Stimulated activated naive CD8-positive, alpha-beta T cell treated with anti-CD3 and anti-CD28 coated beads, Interleukin-15, amount 100 ng/mL, for 72 hours (primary cell): ENCODE measurements around the gene ARHGEF11.
A peak's percentile ranks its signal among the peaks of the same experiment; 100 is the strongest.

Experiments
- ATAC-seq: fragments of 150-1000 bp; cut with Tn5 transposase; 2 replicates; pipeline ENCODE4 v1.10.0; 2021; ENCODE audit warnings: mild to moderate bottlenecking, moderate library complexity
- DNase-seq, 2 donors: peaks; one replicate each; pipeline ENCODE4 v3.0.0; 2021 to 2022
- H3K27ac Mint-ChIP-seq, 2 donors: one replicate each; pipeline ENCODE4 v1.8.0; 2022; ENCODE audit warnings: mild to moderate bottlenecking in 2 of 2, mixed read lengths in 2 of 2, moderate library complexity in 2 of 2
- H3K27me3 Mint-ChIP-seq: one replicate; pipeline ENCODE4 v1.8.0; 2022; ENCODE audit warnings: mixed read lengths
- H3K4me1 Mint-ChIP-seq: one replicate; pipeline ENCODE4 v1.8.0; 2022; ENCODE audit warnings: mild to moderate bottlenecking, mixed read lengths
- H3K4me3 Mint-ChIP-seq, 2 donors: one replicate each; pipeline ENCODE4 v1.8.0; 2022; ENCODE audit warnings: mild to moderate bottlenecking in 2 of 2, mixed read lengths in 2 of 2, moderate library complexity in 1 of 2
- H3K9me3 Mint-ChIP-seq, 2 donors: one replicate each; pipeline ENCODE4 v1.8.0; 2022; ENCODE audit warnings: mixed read lengths in 2 of 2

The ARHGEF11 gene

GRCh38 chr1:156998840-156999500, 46.6 kb downstream of the ARHGEF11 start:
- ATAC-seq = no peak
- no peak overlapping the region for H3K27ac Mint-ChIP-seq
- no peak for DNase-seq
- H3K27me3 Mint-ChIP-seq = peaks cover 31% of the 10 kb centered on the region
- no peak overlapping the region for H3K4me3 Mint-ChIP-seq
- H3K9me3 Mint-ChIP-seq = no peaks in the 10 kb centered on the region
- H3K4me1 Mint-ChIP-seq = no peaks in the 10 kb centered on the region

DNA sequence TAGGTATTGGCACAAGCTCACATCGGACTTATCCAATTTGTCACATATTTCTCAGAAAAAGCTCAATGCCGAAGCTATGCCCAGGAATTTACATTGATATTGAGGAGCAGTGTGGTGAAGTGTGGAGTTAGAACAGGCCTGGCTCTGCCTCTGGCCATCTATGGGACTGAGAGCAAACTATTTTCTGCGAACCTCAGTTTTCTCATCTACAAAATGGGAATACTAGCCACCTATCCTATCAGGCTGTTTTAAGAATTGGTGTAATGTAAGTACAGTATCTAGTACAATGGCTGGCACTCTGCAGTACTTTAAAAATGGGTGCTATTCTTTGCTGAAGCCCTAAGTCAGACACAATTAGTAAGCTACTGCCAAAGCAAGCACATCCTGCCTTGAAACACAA, 47.2 kb downstream of the ARHGEF11 start:
- Mint-ChIP-seq H3K4me3 (no peak overlapping the region), H3K27ac (no peak overlapping the region), H3K9me3 (no peaks in the 10 kb centered on the region), H3K27me3 (peaks cover 32% of the 10 kb centered on the region), H3K4me1 (no peaks in the 10 kb centered on the region)
- DNase-seq (no peak), ATAC-seq (no peak)

GRCh38 chr1:156995412-156995811, 50.1 kb downstream of the ARHGEF11 start:
- Mint-ChIP-seq H3K4me1 (no peaks in the 10 kb centered on the region), H3K27ac (no peak overlapping the region), H3K4me3 (no peak overlapping the region), H3K9me3 (no peaks in the 10 kb centered on the region), H3K27me3 (peaks cover 24% of the 10 kb centered on the region)
- no peak for DNase-seq
- no peak for ATAC-seq

DNA sequence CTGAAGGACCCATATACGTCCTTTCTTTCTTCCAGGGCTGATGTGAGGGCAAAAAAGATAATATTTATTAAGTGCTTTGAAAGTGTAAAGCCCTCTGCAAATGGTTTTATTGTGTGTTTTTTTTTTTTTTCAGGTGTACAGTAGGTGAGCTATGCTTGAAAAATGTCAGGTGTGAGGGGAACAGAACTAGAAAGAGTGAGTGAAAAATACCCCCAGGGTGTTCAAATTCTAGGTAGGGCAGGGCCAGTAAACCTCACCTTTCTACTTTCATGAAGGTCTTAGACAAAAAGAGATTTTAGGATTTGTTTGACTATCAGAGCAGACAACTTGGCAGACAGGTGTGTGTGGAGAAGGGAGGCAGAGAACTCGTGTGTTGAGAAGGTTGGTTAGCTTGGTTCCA, 51.3 kb downstream of the ARHGEF11 start:
- Mint-ChIP-seq H3K27me3 (peaks cover 33% of the 10 kb centered on the region), H3K4me1 (no peaks in the 10 kb centered on the region), H3K27ac (no peak overlapping the region), H3K4me3 (no peak overlapping the region), H3K9me3 (no peaks in the 10 kb centered on the region)
- no peak for ATAC-seq
- no peak for DNase-seq

- no peak overlapping the region for H3K4me3 Mint-ChIP-seq
- ATAC-seq = no peak
- no peak for DNase-seq
- no peak overlapping the region for H3K27ac Mint-ChIP-seq
- H3K27me3 Mint-ChIP-seq = peaks cover 36% of the 10 kb centered on the region
- no peaks in the 10 kb centered on the region for H3K9me3 Mint-ChIP-seq
- H3K4me1 Mint-ChIP-seq = no peaks in the 10 kb centered on the region
Measured at GRCh38 chr1:156993426-156994147, 52.0 kb downstream of the ARHGEF11 start.

DNA sequence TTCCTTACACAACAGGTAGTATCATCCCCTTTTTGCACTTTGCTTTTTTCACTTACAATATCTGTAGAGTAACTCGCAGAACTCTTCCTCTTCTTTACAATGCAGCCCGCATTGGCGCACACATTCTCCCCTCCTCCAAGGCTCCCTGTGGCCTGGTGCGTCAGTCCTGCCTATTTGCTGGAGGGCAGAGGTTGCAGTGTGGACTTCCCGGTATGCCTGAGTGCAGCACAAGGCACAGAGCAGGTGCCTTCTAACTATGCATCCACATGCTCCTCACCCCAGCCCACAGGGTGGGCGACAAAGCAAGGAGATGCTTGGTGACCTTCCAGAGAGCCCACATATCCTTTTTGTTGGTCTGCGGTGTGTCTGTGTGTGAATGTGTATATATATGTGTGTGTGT, 53.3 kb downstream of the ARHGEF11 start:
- peaks cover 36% of the 10 kb centered on the region for H3K27me3 Mint-ChIP-seq
- no peak overlapping the region for H3K27ac Mint-ChIP-seq
- no peak overlapping the region for H3K4me3 Mint-ChIP-seq
- DNase-seq (no peak), ATAC-seq (no peak)
- no peaks in the 10 kb centered on the region for H3K9me3 Mint-ChIP-seq
- H3K4me1 Mint-ChIP-seq = peaks cover 13% of the 10 kb centered on the region

GRCh38 chr1:156987715-156988114, 57.8 kb downstream of the ARHGEF11 start:
- Mint-ChIP-seq H3K27ac (no peak overlapping the region), H3K4me3 (peak overlapping the region in 1 of 2 donors; percentile 2), H3K27me3 (peaks cover 35% of the 10 kb centered on the region), H3K9me3 (no peaks in the 10 kb centered on the region), H3K4me1 (peaks cover 13% of the 10 kb centered on the region)
- peak; percentile 82 for ATAC-seq
- no peak for DNase-seq

- Mint-ChIP-seq H3K27me3 (peaks cover 46% of the 10 kb centered on the region), H3K4me3 (no peak overlapping the region), H3K9me3 (no peaks in the 10 kb centered on the region), H3K4me1 (no peaks in the 10 kb centered on the region), H3K27ac (no peak overlapping the region)
- DNase-seq = no peak
- no peak for ATAC-seq
Measured at GRCh38 chr1:156980551-156980950, 65.0 kb downstream of the ARHGEF11 start.

DNA sequence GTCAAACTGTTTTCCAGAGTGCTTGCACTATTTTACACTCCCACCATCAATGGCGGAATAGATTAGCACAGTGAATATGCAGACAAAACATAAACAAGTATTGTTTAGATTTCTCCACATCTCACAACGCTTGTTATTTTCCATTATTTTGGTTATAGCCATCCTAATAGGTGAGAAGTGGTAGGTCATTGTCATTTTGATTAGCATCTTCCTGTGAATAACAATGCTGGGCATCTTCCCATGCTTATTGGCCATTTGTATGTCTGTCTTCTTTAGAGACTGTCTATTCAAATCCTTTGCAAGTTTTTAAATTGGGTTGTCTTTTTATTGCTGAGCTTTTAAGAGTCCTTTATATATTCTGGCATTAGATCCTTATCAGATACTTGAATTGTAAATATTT, 70.5 kb downstream of the ARHGEF11 start:
- Mint-ChIP-seq H3K9me3 (no peaks in the 10 kb centered on the region), H3K27me3 (peaks cover 27% of the 10 kb centered on the region)

GRCh38 chr1:156973417-156973816, 72.1 kb downstream of the ARHGEF11 start:
- ATAC-seq = no peak
- Mint-ChIP-seq H3K4me1 (no peaks in the 10 kb centered on the region), H3K4me3 (no peak overlapping the region), H3K9me3 (no peaks in the 10 kb centered on the region), H3K27ac (no peak overlapping the region), H3K27me3 (peaks cover 11% of the 10 kb centered on the region)
- no peak for DNase-seq

More for the DNA sequence above, 70.5 kb downstream of the ARHGEF11 start:
- no peak overlapping the region for H3K4me3 Mint-ChIP-seq
- no peak overlapping the region for H3K27ac Mint-ChIP-seq
- DNase-seq = no peak
- H3K4me1 Mint-ChIP-seq = no peaks in the 10 kb centered on the region
- no peak for ATAC-seq

DNA sequence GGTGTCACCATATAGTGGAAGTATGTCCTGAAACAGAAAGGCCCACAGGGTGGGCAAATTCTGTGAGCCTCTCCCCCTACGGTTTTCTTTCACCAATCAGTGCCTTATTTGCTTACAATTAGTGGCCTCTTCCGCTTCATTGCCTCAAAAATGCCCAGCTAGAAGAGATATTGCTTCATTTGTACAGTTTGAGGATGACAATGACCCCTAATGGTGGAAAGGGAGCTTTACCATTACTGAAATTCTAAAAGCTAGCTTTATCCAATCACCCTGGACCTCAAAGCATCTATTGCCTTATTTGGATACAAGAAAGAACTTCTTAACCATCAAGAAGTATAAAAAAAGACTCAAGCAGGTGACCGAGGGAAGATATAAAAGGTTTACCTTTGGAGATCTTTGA, 75.5 kb downstream of the ARHGEF11 start:
- no peak overlapping the region for H3K4me3 Mint-ChIP-seq
- H3K9me3 Mint-ChIP-seq = no peaks in the 10 kb centered on the region
- no peak overlapping the region for H3K27ac Mint-ChIP-seq
- H3K27me3 Mint-ChIP-seq = no peaks in the 10 kb centered on the region
- DNase-seq (no peak), ATAC-seq (no peak)
- no peaks in the 10 kb centered on the region for H3K4me1 Mint-ChIP-seq

DNA sequence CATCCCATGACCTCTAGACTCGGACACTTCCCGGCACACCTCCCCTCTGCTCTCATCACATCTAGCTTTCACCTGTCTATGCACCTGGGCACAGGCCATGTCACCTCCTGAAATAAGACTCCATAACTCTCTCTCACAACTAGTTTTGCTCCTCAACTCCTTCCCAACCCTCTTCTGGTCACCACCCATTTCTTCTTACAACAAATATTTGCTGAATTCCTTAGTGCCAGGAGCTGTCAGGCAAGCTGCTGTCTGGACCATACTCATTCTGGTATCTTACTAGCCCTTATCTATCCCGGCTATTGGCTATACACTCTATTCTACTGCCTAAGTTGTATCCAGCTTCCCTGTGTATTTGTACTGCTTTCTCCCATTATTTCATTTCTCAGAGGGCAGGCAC, 76.0 kb downstream of the ARHGEF11 start:
- no peak overlapping the region for H3K4me3 Mint-ChIP-seq
- peak overlapping the region in 1 of 2 donors; percentile 15 for H3K27ac Mint-ChIP-seq
- H3K9me3 Mint-ChIP-seq = no peaks in the 10 kb centered on the region
- H3K27me3 Mint-ChIP-seq = no peaks in the 10 kb centered on the region
- H3K4me1 Mint-ChIP-seq = peaks cover 1% of the 10 kb centered on the region
- ATAC-seq (no peak), DNase-seq (no peak)

DNA sequence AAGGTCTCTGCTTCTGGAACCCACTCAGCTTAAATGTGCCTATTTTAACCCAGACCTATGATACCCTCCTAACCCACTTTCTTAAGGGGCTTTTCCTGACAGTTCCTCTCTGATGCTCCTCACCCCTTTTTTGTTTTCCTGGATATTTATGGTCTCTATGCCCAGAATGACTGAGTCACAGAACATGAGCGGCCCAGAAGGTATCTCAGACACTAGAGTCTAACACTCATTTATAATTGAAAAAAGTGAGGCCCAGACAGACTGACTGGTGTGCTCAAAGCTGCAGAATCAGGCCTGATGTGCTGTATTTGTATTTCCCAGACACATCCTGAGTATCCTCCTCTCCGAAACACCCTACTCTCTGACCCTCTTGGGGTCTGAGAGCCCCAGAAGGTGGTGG, 81.1 kb downstream of the ARHGEF11 start:
- H3K4me1 Mint-ChIP-seq = peaks cover 35% of the 10 kb centered on the region
- no peak overlapping the region for H3K4me3 Mint-ChIP-seq
- no peaks in the 10 kb centered on the region for H3K9me3 Mint-ChIP-seq
- no peaks in the 10 kb centered on the region for H3K27me3 Mint-ChIP-seq
- H3K27ac Mint-ChIP-seq = no peak overlapping the region
- ATAC-seq (no peak), DNase-seq (no peak)

DNA sequence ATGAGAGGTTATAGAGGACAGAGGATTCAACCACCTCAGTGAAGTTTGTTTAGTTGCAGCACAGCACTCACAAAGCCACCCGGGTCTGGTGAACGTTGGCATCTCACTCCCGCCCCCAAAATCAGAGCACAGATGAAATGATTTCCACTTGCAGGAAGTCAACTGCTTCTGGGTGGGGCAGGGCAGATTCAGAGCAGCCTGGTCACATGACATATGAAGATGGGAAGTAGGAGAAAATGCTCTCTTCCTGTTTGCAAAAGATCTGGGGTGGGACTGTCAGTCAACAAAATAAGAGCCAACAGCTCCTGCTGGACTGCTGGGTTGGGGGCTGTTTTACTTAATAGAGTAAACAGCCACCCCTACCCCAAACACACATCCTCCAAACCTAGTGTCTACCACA, 81.9 kb downstream of the ARHGEF11 start:
- no peaks in the 10 kb centered on the region for H3K27me3 Mint-ChIP-seq
- ATAC-seq (peak; percentile 77), DNase-seq (peak; percentile 12 to 31)
- peak overlapping the region; percentile 58 to 62 for H3K4me3 Mint-ChIP-seq
- peaks cover 35% of the 10 kb centered on the region for H3K4me1 Mint-ChIP-seq
- H3K9me3 Mint-ChIP-seq = no peaks in the 10 kb centered on the region
- peak overlapping the region; percentile 29 to 91 for H3K27ac Mint-ChIP-seq

GRCh38 chr1:156961709-156962108, 83.8 kb downstream of the ARHGEF11 start:
- Mint-ChIP-seq H3K4me3 (no peak overlapping the region), H3K27ac (no peak overlapping the region), H3K27me3 (no peaks in the 10 kb centered on the region), H3K9me3 (no peaks in the 10 kb centered on the region), H3K4me1 (peaks cover 41% of the 10 kb centered on the region)
- DNase-seq = peak; percentile 33 to 49
- ATAC-seq = peak; percentile 89

DNA sequence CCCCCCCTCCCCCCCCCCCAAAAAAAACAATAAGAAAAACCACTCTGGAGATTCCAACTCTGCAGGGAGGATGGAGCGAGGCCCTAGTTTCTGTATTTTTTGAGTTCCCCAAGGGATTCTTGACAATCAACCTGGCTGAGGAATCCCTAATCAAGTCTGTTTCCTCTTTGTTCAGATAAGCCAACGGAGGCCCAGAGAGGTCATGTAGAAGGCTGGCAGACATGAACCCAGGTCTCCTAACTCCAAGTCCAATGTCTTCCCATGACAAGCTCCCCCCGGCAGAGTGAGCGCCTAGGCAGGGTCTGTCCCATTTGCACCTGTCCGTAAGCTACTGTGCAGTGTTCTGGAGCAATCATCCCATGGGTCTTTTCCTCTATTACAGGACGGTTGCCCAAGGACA, 85.6 kb downstream of the ARHGEF11 start:
- H3K9me3 Mint-ChIP-seq = no peaks in the 10 kb centered on the region
- H3K27ac Mint-ChIP-seq = no peak overlapping the region
- no peak overlapping the region for H3K4me3 Mint-ChIP-seq
- no peak for DNase-seq
- peaks cover 41% of the 10 kb centered on the region for H3K4me1 Mint-ChIP-seq
- H3K27me3 Mint-ChIP-seq = no peaks in the 10 kb centered on the region
- no peak for ATAC-seq
